HG02571 (cell line): ENCODE measurements around the gene AHRR.
"Not testable (repeated sequence)": the region's sequence is repeated elsewhere in the genome, so short reads cannot be mapped to it uniquely, and the experiment has no call there.

Experiments used
- ATAC-seq: cut with Tn5 transposase; IDR thresholded peaks from one replicate; pipeline ENCODE4 v1.9.1; 2021; ENCODE audit warnings: mild to moderate bottlenecking, moderate library complexity; ENCODE audit not compliant: unreplicated experiment

Gene AHRR

DNA sequence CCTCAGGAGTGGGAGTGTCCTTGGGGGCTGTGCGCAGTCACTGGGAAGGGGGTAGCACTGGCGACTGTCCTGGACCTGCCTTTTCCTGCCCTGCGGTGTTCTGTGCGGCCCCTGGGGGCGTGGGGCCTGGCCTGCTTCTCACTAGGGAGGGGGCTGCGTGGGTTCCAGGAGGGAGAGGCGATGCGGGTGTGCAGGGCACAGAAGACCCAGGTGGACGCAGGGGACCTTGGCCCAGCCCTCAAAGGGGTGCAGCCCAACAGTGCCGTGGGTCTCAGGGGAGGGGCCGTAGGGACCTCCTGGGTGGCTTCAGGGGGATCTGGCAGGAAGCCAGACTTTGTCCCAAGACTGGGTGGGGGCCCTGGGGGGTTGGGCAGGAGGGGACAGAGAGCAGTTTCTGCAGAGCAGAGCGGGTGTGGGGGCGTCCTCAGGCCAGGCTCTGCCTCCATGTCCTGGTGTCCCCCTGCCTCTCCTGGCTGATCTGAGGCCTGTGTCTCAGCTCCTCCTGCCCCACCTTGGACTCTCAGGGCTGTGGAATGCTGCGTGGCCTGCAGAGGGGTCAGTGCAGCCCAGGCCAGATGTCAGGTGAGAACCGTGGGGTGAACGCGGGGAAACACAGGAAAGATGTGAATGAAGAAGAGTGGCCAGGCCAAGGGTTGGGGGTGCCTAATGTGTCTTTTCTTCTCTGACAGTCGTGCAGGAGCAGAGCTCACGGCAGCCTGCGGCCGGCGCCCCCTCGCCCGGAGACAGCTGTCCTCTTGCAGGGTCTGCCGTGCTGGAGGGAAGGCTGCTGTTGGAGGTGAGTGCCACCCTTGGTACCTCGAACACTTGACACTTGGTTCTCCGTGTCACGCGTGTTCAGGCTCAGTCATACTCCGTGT, 54.6 kb downstream of the AHRR start:
- no peak for ATAC-seq

DNA sequence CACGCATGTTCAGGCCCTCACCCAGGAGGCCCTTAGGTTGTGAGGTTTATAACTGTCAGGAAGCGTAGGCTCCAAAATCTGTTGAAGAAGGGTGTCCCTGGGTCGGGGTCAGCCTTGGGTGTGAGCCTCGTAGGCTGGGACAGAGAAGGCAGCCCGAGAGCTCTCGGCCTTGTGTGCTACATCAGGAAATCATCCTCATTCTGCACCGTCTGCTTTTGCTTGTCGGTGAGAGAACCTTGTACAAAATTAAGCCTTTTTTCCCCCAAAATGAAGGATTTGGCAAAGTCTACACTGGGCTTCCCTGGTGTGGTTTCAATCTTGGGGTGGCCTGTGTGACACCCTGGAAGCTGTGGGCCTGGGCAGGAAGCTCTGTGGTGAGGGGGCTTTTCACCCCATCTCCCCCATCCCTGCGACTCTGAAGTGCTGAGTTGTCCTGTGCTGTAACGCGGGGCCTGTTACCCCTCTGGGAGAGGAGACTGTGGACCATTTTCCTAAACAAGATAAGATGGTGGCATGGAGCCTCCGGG, 55.3 kb downstream of the AHRR start:
- no peak for ATAC-seq

DNA sequence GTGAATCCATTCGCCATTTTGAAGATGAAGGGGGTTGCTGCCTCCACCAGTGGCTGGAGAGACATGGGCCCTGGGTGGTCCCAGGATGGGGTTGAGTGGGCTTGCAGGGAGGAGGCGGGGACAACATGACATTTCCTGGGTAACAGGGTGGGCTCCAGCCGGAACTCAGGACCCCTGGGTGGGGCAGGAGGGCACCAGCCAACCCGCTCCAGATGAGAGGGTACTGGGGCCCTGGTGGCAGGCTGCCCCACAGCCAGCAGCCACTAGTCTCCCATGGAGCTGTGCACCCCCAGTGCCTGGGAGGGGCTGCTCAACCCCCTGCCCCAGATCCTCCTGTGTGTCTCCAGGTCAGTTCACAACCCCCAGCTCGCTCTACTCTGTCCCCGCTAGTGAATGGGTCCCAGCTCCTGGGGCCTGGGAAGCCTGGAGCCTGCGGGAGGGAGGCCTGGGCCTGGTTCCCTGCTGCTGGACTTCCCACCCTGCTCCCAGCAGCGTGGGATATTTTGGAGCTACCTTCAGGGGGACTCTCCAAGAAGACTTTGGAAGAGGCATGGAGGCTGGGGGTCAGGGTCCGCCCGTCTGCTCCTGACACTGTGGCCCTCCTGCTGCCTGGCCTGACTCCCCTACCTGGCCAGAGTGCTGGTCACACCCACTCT, 55.9 kb downstream of the AHRR start:
- ATAC-seq: no peak

DNA sequence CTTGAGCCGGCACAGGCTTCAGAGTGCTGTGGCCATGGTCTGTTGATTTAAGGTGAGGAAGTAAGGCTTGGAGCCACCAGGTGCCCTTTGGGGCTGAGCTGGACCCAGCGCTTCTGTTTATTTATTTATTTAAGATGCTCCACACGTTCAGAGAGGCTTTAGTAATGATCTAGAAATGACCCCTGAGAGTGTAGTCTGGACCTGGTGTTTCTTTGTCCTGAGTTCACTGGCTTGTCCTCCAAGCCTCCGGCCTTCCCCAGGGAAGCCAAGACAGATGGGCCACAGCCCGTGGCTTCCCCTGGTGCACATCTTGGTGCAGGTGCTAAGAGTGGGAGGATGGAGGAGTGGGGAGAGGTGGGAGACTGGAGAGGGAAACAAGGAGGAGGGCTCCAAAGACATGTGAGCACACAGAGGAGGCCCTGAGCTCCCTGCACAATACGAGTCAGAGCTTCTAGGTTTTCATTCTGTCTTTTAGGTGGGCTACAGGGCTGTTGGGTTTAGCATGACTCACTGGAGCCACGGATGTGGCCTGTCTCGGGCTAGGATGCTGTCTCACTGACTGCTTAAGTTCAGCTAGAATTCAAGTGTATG, 56.9 kb downstream of the AHRR start:
- ATAC-seq: no peak

DNA sequence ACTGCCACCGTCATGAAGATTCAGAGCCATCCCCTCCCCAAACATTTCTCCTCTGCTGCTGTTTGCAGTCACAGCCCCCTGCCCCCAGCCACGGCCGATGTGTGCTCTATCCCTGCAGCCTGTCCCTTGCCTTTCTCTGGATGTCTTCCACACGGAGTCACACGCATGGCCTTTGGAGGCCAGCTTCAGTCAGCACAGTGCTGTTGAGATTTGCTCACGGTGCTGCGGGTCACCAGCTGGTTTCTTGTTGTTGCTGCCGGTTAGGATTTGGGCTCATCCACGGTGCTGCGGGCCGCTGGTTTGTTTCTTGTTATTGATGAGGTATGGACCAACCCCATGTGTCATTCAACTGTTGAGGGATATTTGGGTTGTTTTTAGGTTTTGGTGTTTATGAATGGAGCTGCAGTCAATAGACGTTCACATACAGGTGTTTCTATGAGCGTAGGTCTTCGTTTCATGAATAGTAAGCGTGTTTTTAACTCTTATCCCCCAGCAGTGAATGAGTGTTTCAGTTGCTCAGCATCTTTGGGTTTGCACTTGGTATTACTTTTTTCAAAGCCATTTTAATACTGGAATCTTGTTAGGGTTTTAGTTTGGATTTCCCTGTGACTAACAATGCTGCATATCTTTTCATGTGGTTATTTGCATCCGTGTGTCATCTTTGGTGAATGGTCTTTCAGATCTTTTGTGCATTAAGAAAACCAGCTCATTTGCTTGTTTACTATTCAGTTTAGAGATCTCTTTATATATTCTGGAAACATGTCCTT, 57.6 kb downstream of the AHRR start:
- ATAC-seq: no peak

DNA sequence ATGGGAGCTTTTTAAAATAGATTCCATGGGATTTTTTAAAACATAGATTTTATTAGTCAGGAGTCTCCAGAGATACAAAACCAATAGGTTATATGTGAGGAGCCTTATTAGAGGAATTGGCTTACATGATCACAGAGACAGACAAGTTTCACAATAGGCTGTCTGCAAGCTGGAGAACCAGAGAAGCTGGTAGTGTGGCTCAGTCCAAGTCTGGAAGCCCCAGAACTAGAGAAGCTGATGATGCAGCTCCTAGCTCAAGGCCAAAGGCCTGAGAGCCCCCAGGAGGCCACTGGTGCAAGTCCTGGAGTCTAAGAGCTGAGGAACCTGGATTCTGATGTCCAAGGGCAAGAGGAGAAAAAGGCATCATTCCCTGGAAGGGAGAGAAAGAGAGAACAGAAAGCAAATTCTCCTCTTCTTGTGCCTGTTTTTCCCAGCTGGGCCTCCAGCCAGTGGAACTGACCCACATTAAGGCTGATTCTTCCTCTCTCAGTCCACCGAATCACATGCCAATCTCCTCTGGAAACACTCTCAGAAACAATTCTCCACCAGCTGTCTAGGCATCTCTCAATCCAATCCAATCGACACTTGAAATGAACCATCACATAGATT, 59.3 kb downstream of the AHRR start:
- ATAC-seq: no peak

DNA sequence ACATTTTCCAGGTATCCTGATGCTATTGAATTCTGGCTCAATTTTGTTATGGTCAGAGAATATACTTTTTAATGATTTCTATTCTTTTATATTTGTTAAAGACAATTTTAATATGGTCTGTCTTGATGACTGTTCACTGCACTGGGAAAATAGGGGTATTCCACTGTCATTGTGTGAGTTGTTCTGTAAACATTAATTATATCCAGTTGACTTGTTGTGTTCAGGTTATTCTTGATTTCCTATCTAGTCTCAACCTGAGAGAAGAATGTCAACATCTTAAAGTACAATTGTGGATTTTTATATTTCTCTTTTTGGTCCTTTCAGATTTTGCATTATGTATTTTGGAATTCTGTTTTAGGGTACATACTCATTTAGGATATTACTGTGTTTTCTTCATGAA, 61.6 kb downstream of the AHRR start:
- ATAC-seq: no peak

DNA sequence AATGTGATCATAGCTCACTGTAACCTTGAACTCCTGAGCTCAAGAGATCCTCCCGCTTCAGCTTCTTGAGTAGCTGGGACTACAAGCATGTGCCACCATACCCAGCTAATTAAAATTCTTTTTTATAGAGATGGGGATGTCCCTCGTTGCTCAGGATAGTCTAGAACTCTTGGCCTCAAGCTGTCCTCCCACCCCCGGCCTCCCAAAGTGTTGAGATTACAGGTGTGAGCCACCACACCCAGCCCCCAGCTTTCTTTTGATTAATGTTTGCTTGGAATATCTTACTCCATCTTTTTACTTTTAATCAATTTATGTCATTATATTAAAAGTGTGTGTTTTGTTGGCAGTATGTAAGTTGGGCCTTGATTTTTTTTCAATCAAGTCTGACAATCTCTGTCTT, 62.1 kb downstream of the AHRR start:
- no peak for ATAC-seq

DNA sequence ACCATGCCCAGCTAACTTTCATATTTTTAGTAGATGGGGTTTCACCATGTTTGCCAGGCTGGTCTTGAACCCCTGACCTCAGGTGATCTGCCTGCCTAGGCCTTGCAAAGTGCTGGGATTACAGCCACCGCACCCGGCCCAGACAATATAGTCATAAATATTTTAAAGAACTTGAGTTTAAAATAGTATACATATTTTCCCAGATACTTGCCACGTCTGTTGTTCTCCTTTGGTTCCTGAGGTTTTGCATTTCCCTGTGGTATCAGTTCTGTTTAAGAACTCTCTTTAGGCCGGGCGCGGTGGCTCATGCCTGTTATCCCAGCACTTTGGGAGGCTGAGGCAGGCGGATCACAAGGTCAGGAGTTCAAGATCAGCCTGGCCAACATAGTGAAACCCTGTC, 63.1 kb downstream of the AHRR start:
- ATAC-seq: not testable (repeated sequence)

DNA sequence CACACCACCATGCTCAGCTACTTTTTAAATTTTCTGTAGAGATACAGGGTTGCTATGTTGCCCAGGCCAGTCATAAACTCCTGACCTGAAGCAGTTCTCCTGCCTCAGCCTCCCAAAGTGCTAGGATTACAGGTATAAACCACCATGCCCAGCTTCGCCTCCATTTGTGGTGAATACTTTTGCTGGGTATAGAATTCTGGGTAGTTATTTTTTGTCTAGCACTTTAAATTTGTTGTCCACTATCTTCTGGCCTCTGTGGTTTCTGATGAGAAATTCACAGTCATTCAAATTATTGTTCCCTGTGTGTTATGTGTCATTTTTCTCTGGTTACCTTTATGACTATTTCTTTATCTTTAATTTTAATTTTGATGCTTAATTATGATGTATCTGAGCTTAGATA, 63.8 kb downstream of the AHRR start:
- ATAC-seq: no peak

DNA sequence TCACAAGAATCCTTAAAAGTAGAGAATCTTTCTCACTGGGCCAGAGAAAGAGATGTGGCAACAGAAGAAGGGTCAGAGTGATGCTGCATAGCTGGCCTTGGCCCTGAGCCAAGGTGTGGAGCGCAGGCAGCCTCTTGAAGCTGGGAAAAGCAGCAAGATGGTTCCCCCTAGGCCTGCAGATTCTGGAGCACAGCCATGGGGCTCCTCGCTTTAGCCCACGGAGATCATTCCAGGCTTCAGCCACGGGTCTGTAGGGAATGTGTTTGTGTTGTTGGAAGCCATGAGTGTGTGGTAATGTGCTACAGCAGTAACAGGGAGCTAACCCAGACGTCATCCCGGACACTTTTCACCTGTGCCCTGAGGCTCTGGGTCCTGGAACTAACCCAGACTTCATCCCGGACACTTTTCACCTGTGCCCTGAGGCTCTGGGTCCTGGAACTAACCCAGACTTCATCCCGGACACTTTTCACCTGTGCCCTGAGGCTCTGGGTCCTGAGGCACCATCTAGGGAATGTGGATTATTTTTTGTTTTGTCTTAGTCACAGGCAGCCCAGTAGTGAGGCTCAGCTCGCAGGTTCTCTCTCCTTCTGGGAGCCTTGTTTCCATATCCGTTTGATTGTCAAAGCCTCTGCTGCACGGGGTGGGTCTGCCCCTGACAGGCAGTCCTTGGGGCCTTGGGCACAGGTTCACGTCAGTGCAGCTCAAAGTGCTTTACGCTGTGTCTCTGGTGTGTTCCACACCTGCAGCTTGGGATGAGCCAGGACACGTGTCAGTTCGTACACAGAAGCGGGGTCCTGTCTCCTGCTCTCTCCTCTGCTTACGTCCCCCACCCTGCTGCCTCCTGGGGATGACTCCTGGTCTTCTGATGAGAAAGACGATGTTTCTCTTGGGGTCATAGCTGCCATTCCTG, 65.2 kb downstream of the AHRR start:
- no peak for ATAC-seq

DNA sequence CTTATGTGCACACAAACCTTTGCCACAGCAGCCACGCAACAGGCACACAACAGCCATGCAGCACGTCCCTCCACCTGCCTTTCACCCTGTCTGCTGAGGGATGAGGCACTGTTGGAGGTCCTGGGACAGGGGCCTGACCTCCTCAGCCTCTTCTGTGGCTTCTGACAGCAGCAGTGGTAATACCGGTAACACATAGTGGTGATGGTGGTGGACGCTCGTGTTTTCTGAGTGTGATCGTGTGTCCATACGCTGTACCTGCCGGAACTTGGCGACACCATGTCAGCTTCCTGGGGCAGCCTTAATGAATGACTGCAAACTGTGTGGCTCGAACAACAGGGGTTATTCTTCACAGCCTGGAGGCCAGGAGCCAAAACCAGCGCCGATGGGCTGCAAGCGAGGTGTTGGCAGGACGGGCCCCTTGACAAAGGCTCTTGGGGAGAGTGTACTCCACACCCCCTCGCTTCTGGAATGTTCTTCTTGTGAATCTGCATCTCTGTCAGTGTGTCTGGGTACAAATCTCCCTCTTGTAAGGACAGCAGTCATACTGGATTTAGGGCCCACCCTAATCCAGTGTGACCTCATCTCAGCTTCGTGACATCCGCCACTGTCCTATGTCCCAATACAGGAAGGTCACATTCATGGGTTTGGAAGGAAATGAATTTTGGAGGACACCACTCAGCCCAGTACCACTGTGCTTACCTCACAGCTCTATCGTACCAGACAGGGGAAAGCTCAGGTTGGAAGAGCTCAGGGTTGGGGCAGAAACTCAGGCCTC, 66.2 kb downstream of the AHRR start:
- no peak for ATAC-seq

DNA sequence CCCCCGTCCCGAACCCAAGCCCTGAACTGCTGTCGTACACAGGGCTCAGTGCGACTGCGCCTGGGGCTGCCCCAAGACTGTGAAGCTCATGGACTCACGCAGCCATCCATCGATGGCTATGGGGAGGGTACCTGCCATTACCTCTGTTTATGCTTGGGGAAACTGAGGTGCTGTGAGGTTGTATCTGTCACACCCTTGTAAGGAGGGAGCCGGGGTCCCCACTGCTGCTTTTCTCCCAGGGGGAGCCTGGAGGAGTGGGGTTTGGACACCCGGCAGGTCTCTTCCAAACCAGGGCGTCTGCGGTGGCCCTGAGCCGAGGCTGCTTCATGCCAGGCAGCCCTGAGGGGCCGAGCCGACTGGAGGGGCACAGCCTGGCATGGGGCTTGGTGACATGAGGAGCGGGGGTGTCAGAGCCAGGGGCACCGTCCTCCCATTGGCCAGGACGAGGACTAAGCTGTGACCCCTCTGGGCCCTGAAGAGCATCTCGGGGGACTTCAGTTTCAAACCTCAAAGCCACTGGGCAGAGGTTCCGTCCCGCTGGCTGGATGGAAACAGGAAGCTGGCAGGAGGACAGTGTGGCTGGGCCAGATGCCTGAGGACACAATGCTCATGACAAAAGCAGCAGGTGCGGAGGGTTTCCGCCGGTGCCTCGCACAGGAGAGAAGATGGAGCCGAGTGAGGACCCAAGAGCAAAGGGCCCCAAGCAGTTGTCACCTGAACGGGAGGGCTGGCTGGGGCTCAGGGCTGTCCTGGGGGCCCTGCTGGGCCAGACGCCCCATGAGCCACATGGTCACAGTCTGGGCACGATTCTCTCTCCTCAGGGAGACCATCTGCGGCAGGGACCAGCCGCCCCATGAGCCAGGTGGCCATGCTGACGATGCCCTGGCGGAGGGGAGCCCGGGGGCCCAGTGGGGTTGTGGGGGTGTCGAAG, 67.0 kb downstream of the AHRR start:
- ATAC-seq: no peak

DNA sequence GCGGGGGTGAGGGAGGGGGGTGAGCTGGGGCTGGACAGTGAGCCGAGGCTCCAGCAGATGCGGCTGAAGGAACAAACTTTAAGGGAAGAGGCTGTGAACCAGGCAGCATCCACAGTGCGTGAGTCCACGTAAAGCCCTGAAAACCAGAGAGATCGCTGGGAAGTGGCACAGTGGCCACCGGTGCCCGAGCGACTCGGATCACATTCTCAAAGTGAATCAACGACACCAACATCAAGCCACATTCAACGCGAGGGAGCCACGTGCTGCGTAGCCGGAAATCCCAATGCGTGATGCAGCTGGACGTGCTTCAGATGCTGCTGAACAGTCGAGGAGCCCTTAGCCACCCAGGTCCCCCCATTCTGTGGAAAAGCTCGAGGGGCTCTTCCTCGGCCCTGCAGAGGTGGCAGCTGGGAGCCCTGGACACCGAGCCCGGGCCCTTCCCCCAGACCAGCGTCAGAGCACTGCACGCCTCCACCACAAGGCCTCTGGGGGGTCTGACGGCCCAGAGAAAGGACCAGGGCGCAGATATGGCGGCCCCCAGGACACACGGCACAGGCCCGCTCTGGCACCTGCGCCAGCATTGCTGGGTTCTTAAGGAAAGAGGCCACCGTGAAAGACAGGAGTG, 67.8 kb downstream of the AHRR start:
- no peak for ATAC-seq

DNA sequence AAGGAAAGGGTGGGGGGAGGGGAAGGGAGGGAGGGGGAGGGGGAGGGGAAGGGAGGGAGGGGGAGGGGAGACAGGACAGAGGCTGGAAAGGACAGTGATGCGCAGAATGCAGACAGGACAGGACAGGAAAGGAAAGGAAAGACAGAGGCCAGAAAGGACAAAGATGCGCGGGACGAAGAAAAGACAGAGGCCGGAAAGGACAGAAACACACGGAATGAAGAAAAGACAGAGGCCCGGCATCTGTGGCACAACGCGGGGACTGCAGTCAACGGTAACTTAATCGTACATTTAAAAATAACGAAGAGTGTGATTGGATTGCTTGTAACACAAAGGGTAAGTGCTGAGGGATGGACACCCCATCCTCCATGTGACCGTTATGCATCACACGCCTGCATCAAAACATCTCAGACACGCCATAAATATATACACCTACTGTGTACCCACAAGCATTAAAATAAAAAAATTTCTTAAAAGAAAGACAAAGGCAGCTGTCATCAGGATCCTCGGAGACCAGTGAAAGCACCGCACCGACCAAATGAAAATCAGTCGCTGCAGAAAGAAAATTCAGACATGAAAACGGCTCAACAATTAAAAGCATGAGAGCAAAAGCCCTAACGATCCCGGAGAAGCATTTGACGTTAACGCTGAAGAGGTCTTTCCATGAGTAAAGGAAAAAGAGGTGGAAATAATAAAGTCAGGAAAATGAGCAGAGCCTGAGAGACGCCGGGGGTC, 68.5 kb downstream of the AHRR start:
- no peak for ATAC-seq

DNA sequence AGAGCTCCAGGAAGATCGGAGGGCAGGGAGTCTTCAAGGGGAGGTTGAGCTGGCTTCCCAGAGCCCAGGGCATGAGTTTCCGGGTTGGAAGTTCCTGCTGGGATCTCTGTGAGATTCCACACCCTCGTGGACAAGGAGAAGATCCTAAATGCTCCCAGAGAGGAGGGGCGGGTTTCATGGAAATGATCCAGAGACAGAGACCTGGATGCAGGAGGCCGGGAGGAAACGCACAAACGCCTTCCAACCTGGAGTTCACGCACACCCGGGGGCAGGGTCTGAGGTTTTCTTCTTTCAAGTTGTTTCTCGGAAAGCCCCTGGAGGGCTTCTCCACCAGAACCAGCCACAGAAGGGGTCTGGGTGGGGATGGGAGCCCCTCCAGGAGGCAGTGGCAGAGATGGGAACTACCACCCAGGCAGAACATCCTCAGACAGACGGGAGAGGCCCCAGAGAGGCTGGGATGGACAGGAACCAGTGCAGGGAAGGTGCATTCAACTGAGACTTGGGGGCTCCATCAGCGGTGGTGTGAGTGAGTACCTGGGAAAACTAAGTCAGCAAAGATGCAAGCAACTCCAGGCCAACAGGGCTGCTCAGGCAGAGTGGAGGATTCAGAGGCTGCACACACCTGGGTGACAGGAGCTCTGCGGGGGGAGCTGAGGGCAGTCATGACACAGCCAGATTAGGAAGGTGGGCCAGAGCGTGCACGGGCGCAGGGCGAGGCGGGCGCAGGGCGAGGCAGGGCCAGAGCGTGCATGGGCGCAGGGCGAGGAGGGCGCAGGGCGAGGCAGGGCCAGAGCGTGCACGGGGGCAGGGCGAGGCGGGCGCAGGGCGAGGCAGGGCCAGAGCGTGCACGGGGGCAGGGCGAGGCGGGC, 69.3 kb downstream of the AHRR start:
- no peak for ATAC-seq
